HepG2 (cell line): ENCODE data around the gene PCIF1. TPM values are rescaled to one million over a fixed set of nuclear protein-coding genes. Genes with fewer than 3 reads are reported as not detected.

ENCODE experiments used
- MTA3 ChIP-seq: sonication (generic); formaldehyde crosslinking; IDR thresholded peaks from 2 replicates; pipeline ENCODE4 v1.4.0; 2020; ENCODE audit warnings: missing genetic modification reagents
- RBM22 ChIP-seq: fragments of 200-400 bp; formaldehyde crosslinking; optimal IDR thresholded peaks from 2 replicates; pipeline ENCODE3; 2017; ENCODE audit warnings: mild to moderate bottlenecking, low read length, moderate library complexity
- RFX5 ChIP-seq: IDR thresholded peaks from 2 replicates; pipeline ENCODE4 v1.6.1; 2011; ENCODE audit warnings: low read depth, low read length, improper control_type of control experiment
- THAP11 ChIP-seq: IDR thresholded peaks from 2 replicates; pipeline ENCODE4 v1.6.1; 2016; ENCODE audit warnings: missing biosample characterization, missing genetic modification reagents
- U2AF2 ChIP-seq: fragments of 200-400 bp; formaldehyde crosslinking; IDR thresholded peaks from 2 replicates; pipeline ENCODE4 v1.6.1; 2017; ENCODE audit warnings: low read depth, mild to moderate bottlenecking, low read length
- ZNF136 ChIP-seq: sonication (generic); formaldehyde crosslinking; IDR thresholded peaks from 2 replicates; pipeline ENCODE4 v1.8.1; 2022; ENCODE audit warnings: low read depth, mild to moderate bottlenecking, moderate library complexity, missing genetic modification reagents
- ZNF253 ChIP-seq: sonication (generic); formaldehyde crosslinking; IDR thresholded peaks from 2 replicates; pipeline ENCODE4 v1.8.0; 2022; ENCODE audit warnings: mild to moderate bottlenecking, missing genetic modification reagents, borderline replicate concordance
- ZNF264 ChIP-seq: sonication (generic); formaldehyde crosslinking; IDR thresholded peaks from 2 replicates; pipeline ENCODE4 v1.4.0; 2020; ENCODE audit warnings: missing genetic modification reagents
- ZNF326 ChIP-seq: sonication (generic); formaldehyde crosslinking; IDR thresholded peaks from 2 replicates; pipeline ENCODE4 v1.4.0; 2020; ENCODE audit warnings: missing genetic modification reagents, borderline replicate concordance
- ZNF33B ChIP-seq: sonication (generic); formaldehyde crosslinking; IDR thresholded peaks from 2 replicates; pipeline ENCODE4 v1.5.1; 2020; ENCODE audit warnings: mild to moderate bottlenecking, missing genetic modification reagents
- ZNF383 ChIP-seq: sonication (generic); formaldehyde crosslinking; IDR thresholded peaks from 2 replicates; pipeline ENCODE4 v1.4.0; 2020; ENCODE audit warnings: missing genetic modification reagents, mild to moderate bottlenecking, borderline replicate concordance
- ZNF546 ChIP-seq: sonication (generic); formaldehyde crosslinking; conservative IDR thresholded peaks from 2 replicates; pipeline ENCODE4 v1.8.1; 2023; ENCODE audit warnings: mild to moderate bottlenecking, missing genetic modification reagents
- ZNF572 ChIP-seq: sonication (generic); formaldehyde crosslinking; IDR thresholded peaks from 2 replicates; pipeline ENCODE4 v1.5.1; 2020; ENCODE audit warnings: mild to moderate bottlenecking, missing genetic modification reagents
- ZNF879 ChIP-seq: sonication (generic); formaldehyde crosslinking; IDR thresholded peaks from 2 replicates; pipeline ENCODE4 v1.8.1; 2023; ENCODE audit warnings: missing genetic modification reagents
- polyA plus RNA-seq, 8 experiments: library from polyadenylated mRNA; depleted of rRNA in 3 of 8; stranded (reverse) in 7 of 8; unstranded in 1 of 8; fragments of >200 nt; fragmentation: Illumina TruSeq in 4 of 8; extraction: Trizol in 4 of 8; gene quantifications; 2 replicates each; pipeline versions ENCODE4 v1.2.1 to v1.2.3, GENCODE V29; 2011 to 2016; ENCODE audit warnings: low read depth in 4 of 8, missing spikeins in 1 of 8, mixed read lengths in 1 of 8; ENCODE audit not compliant: insufficient read depth in 1 of 8
- total RNA-seq, 5 experiments: library from RNA; depleted of rRNA; stranded (reverse); fragments of >200 nt; fragmentation: Illumina TruSeq; extraction: Trizol; gene quantifications; 2 replicates each; pipeline ENCODE4 v1.2.3, GENCODE V29; 2016; ENCODE audit warnings: low read depth in 1 of 5
- TF ChIP-seq, protein P1 (sequence below): sonication (generic); formaldehyde crosslinking; IDR thresholded peaks from 2 replicates; pipeline ENCODE4 v1.5.0; 2020; ENCODE audit warnings: mild to moderate bottlenecking, missing genetic modification reagents, borderline replicate concordance
- TF ChIP-seq, protein P2 (sequence below): sonication (generic); formaldehyde crosslinking; IDR thresholded peaks from 2 replicates; pipeline ENCODE4 v1.8.0; 2022; ENCODE audit warnings: missing genetic modification reagents, low read depth, mild to moderate bottlenecking, borderline replicate concordance
- TF ChIP-seq, protein P3 (sequence below): IDR thresholded peaks from 2 replicates; pipeline ENCODE4 v1.6.1; 2012; ENCODE audit warnings: low read length, improper control_type of control experiment

Gene PCIF1
- total and polyA plus RNA-seq, 2 of the 13 experiments (the other 11 are each of a cell fraction or from before 2014, with no cell fraction given): 20.9 to 24.4 TPM

DNA sequence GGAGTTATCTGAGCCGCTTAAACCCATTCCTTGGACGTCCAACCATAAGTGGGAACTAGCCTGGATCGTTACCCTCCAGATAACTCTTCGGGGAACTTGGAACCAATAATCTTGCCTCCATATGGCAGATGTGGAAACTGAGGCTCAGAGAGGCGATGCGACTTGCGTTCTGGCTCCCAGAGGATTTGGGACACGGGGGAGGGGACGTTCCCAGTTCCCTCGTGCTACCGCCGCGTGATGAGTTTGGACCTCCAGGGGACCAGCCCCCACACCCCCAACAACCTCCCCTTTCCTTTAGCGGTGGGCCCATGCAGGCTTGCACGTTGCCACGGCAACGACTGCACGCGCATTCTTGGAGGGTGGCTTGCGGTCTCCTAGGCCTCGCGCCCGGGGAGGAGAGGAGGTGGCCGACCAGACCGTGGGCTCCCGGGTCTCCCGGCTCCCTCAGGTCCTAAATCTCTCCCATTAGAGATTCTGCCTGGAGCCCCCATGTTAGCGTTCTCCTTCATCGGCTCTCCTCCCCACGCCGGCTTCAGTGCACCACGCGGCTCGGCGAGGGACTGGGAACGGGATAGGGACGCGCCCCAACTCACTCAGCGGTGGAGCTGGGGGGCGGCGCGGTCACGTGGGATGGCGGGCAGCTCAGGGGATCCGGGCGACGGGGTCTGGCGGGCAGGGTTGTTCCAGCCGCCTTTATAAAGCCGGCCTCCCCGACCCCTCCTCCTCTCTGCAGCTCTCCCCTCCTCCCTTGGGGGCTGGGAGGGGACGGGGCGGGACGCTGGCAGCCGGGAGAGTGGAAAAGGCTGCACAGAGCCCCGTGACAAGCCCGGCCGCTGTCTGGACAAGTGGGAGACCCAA is 22.8 kb upstream of the PCIF1 start, which contains the start of gene PLTP (continued):
- TF ChIP-seq, protein P1, sequence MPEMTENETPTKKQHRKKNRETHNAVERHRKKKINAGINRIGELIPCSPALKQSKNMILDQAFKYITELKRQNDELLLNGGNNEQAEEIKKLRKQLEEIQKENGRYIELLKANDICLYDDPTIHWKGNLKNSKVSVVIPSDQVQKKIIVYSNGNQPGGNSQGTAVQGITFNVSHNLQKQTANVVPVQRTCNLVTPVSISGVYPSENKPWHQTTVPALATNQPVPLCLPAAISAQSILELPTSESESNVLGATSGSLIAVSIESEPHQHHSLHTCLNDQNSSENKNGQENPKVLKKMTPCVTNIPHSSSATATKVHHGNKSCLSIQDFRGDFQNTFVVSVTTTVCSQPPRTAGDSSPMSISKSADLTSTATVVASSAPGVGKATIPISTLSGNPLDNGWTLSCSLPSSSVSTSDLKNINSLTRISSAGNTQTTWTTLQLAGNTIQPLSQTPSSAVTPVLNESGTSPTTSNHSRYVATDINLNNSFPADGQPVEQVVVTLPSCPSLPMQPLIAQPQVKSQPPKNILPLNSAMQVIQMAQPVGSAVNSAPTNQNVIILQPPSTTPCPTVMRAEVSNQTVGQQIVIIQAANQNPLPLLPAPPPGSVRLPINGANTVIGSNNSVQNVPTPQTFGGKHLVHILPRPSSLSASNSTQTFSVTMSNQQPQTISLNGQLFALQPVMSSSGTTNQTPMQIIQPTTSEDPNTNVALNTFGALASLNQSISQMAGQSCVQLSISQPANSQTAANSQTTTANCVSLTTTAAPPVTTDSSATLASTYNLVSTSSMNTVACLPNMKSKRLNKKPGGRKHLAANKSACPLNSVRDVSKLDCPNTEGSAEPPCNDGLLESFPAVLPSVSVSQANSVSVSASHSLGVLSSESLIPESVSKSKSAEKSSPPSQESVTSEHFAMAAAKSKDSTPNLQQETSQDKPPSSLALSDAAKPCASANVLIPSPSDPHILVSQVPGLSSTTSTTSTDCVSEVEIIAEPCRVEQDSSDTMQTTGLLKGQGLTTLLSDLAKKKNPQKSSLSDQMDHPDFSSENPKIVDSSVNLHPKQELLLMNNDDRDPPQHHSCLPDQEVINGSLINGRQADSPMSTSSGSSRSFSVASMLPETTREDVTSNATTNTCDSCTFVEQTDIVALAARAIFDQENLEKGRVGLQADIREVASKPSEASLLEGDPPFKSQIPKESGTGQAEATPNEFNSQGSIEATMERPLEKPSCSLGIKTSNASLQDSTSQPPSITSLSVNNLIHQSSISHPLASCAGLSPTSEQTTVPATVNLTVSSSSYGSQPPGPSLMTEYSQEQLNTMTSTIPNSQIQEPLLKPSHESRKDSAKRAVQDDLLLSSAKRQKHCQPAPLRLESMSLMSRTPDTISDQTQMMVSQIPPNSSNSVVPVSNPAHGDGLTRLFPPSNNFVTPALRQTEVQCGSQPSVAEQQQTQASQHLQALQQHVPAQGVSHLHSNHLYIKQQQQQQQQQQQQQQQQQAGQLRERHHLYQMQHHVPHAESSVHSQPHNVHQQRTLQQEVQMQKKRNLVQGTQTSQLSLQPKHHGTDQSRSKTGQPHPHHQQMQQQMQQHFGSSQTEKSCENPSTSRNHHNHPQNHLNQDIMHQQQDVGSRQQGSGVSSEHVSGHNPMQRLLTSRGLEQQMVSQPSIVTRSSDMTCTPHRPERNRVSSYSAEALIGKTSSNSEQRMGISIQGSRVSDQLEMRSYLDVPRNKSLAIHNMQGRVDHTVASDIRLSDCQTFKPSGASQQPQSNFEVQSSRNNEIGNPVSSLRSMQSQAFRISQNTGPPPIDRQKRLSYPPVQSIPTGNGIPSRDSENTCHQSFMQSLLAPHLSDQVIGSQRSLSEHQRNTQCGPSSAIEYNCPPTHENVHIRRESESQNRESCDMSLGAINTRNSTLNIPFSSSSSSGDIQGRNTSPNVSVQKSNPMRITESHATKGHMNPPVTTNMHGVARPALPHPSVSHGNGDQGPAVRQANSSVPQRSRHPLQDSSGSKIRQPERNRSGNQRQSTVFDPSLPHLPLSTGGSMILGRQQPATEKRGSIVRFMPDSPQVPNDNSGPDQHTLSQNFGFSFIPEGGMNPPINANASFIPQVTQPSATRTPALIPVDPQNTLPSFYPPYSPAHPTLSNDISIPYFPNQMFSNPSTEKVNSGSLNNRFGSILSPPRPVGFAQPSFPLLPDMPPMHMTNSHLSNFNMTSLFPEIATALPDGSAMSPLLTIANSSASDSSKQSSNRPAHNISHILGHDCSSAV: no peak
- TF ChIP-seq U2AF2 (0 out of 2 replicates have a peak, but pooled peaks have one; percentile 86), RFX5 (no peak), THAP11 (no peak), ZNF136 (CRISPR knock-in tag) (no peak), ZNF879 (no peak), RBM22 (no peak), ZNF33B (CRISPR knock-in tag) (no peak), ZNF264 (no peak), ZNF326 (no peak), ZNF572 (CRISPR knock-in tag) (no peak), ZNF253 (CRISPR knock-in tag) (no peak), ZNF383 (no peak), ZNF546 (CRISPR knock-in tag) (no peak), MTA3 (CRISPR knock-in tag) (no peak)
- TF ChIP-seq, protein P2, sequence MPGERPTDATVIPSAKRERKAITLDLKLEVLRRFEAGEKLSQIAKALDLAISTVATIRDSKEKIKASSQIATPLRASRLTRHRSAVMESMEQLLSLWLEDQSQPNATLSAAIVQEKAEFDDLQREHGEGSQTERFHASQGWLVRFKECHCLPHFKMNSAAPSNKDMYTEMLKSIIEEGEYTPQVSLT (CRISPR knock-in tag): no peak
- TF ChIP-seq, protein P3, sequence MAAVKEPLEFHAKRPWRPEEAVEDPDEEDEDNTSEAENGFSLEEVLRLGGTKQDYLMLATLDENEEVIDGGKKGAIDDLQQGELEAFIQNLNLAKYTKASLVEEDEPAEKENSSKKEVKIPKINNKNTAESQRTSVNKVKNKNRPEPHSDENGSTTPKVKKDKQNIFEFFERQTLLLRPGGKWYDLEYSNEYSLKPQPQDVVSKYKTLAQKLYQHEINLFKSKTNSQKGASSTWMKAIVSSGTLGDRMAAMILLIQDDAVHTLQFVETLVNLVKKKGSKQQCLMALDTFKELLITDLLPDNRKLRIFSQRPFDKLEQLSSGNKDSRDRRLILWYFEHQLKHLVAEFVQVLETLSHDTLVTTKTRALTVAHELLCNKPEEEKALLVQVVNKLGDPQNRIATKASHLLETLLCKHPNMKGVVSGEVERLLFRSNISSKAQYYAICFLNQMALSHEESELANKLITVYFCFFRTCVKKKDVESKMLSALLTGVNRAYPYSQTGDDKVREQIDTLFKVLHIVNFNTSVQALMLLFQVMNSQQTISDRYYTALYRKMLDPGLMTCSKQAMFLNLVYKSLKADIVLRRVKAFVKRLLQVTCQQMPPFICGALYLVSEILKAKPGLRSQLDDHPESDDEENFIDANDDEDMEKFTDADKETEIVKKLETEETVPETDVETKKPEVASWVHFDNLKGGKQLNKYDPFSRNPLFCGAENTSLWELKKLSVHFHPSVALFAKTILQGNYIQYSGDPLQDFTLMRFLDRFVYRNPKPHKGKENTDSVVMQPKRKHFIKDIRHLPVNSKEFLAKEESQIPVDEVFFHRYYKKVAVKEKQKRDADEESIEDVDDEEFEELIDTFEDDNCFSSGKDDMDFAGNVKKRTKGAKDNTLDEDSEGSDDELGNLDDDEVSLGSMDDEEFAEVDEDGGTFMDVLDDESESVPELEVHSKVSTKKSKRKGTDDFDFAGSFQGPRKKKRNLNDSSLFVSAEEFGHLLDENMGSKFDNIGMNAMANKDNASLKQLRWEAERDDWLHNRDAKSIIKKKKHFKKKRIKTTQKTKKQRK: no peak
